Measurements from ENCODE around the gene CBFA2T3. TPM values are rescaled to one million over a fixed set of nuclear protein-coding genes. Genes with fewer than 3 reads are reported as not detected.

Gene CBFA2T3
- total RNA-seq, 4 donors from 2014 or later, result 0.95 to 7.3 (median 3.3) TPM

- ATAC-seq, result no peak
- H3K36me3 ChIP-seq, result peaks cover 0 to 14% of the 10 kb centered on the region in 2 donors
- no peaks in the 10 kb centered on the region for H3K4me1 ChIP-seq
- DNase-seq, result peak in 1 of 2 donors; percentile 25
- no peaks in the 10 kb centered on the region for H3K9me3 ChIP-seq
- intact Hi-C loops (cut with DNase I; ENCODE audit: low total_unique reads) (no loop called here), in situ Hi-C loops (cut with MboI; ENCODE audit: low sequenced_read_pairs in 4 of 4) (no loop called here)
- H3K27me3 ChIP-seq, result no peaks in the 10 kb centered on the region
- no peak overlapping the region for H3K27ac ChIP-seq
- TF ChIP-seq CTCF (IDR thresholded peaks at IDR 0.05 in 4 of 5, conservative IDR thresholded peaks at IDR 0.05 in 1 of 5) (no peak), POLR2A (IDR thresholded peaks at IDR 0.05) (no peak)
- no peak overlapping the region for H3K4me3 ChIP-seq
These were observed 141.6 kb downstream of the CBFA2T3 start for GRCh38 chr16:88835383-88835782.

GRCh38 chr16:88834670-88835069, 142.3 kb downstream of the CBFA2T3 start:
- no peak for ATAC-seq
- intact Hi-C loops (cut with DNase I; ENCODE audit: low total_unique reads) (no loop called here), in situ Hi-C loops (cut with MboI; ENCODE audit: low sequenced_read_pairs in 4 of 4) (no loop called here)
- TF ChIP-seq POLR2A (IDR thresholded peaks at IDR 0.05), result no peak
- no peak for TF ChIP-seq CTCF (IDR thresholded peaks at IDR 0.05 in 4 of 5, conservative IDR thresholded peaks at IDR 0.05 in 1 of 5)
- H3K9me3 ChIP-seq, result no peaks in the 10 kb centered on the region
- H3K36me3 ChIP-seq, result peaks cover 0 to 9% of the 10 kb centered on the region in 2 donors
- H3K4me1 ChIP-seq, result no peaks in the 10 kb centered on the region
- no peaks in the 10 kb centered on the region for H3K27me3 ChIP-seq
- no peak overlapping the region for H3K4me3 ChIP-seq
- H3K27ac ChIP-seq, result no peak overlapping the region
- no peak for DNase-seq

GRCh38 chr16:88833086-88833485, 143.9 kb downstream of the CBFA2T3 start:
- H3K27me3 ChIP-seq, result no peaks in the 10 kb centered on the region
- no peak for ATAC-seq
- no peaks in the 10 kb centered on the region for H3K9me3 ChIP-seq
- H3K36me3 ChIP-seq, result peaks cover 0 to 4% of the 10 kb centered on the region in 2 donors
- in situ Hi-C loops (cut with MboI; ENCODE audit: low sequenced_read_pairs in 4 of 4) (no loop called here), intact Hi-C loops (cut with DNase I; ENCODE audit: low total_unique reads) (no loop called here)
- no peak overlapping the region for H3K4me3 ChIP-seq
- H3K4me1 ChIP-seq, result no peaks in the 10 kb centered on the region
- TF ChIP-seq POLR2A (IDR thresholded peaks at IDR 0.05), result no peak
- H3K27ac ChIP-seq, result no peak overlapping the region
- DNase-seq, result no peak

- in situ Hi-C loops (cut with MboI; ENCODE audit: low sequenced_read_pairs in 4 of 4) (no loop called here), intact Hi-C loops (cut with DNase I; ENCODE audit: low total_unique reads) (no loop called here)
- peaks cover 0 to 4% of the 10 kb centered on the region in 2 donors for H3K36me3 ChIP-seq
- H3K9me3 ChIP-seq, result no peaks in the 10 kb centered on the region
- TF ChIP-seq POLR2A (IDR thresholded peaks at IDR 0.05) (no peak), CTCF (IDR thresholded peaks at IDR 0.05 in 4 of 5, conservative IDR thresholded peaks at IDR 0.05 in 1 of 5) (no peak)
- no peak overlapping the region for H3K27ac ChIP-seq
- DNase-seq (no peak), ATAC-seq (no peak)
- no peak overlapping the region for H3K4me3 ChIP-seq
- H3K27me3 ChIP-seq, result no peaks in the 10 kb centered on the region
- H3K4me1 ChIP-seq, result no peaks in the 10 kb centered on the region
These were observed 145.2 kb downstream of the CBFA2T3 start for GRCh38 chr16:88831838-88832237.

- intact Hi-C loops (cut with DNase I; ENCODE audit: low total_unique reads) (no loop called here), in situ Hi-C loops (cut with MboI; ENCODE audit: low sequenced_read_pairs in 4 of 4) (no loop called here)
- no peak for DNase-seq
- ATAC-seq, result no peak
- Histone ChIP-seq H3K9me3 (no peaks in the 10 kb centered on the region), H3K4me1 (no peaks in the 10 kb centered on the region), H3K27ac (no peak overlapping the region), H3K36me3 (peaks cover 0 to 4% of the 10 kb centered on the region in 2 donors), H3K27me3 (no peaks in the 10 kb centered on the region), H3K4me3 (no peak overlapping the region)
- TF ChIP-seq POLR2A (IDR thresholded peaks at IDR 0.05), result no peak
- TF ChIP-seq CTCF (IDR thresholded peaks at IDR 0.05 in 4 of 5, conservative IDR thresholded peaks at IDR 0.05 in 1 of 5), result no peak
These were observed 146.2 kb downstream of the CBFA2T3 start for GRCh38 chr16:88830783-88831182.
